ENCODE results near the gene DELE1.

The DELE1 gene

DNA sequence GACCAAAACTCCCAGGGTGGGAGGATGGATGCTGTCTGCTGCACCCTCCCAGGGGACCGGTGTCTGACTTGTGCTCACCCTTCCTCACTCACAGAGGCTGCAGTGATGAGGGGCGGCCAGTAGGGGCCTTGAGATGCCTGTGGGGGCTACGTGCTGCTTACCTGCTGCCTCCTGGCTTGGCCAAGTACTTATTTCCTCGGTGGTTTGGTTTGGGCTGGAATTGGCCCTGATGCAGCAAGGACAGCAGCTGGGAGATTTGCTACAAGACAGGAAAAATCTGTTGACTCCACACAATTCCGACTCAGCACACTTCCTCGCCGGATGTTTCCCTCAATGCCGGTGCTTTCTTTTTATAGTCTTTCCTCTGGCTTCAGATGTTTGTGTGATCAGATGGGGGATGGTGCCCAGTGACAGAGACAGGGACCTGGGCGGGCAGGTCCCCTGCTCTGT, 27.7 kb downstream of the DELE1 start:
- H3K27ac ChIP-seq: peak overlapping the region; percentile 41
- TF ChIP-seq, protein P1, sequence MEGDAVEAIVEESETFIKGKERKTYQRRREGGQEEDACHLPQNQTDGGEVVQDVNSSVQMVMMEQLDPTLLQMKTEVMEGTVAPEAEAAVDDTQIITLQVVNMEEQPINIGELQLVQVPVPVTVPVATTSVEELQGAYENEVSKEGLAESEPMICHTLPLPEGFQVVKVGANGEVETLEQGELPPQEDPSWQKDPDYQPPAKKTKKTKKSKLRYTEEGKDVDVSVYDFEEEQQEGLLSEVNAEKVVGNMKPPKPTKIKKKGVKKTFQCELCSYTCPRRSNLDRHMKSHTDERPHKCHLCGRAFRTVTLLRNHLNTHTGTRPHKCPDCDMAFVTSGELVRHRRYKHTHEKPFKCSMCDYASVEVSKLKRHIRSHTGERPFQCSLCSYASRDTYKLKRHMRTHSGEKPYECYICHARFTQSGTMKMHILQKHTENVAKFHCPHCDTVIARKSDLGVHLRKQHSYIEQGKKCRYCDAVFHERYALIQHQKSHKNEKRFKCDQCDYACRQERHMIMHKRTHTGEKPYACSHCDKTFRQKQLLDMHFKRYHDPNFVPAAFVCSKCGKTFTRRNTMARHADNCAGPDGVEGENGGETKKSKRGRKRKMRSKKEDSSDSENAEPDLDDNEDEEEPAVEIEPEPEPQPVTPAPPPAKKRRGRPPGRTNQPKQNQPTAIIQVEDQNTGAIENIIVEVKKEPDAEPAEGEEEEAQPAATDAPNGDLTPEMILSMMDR (conservative IDR thresholded peaks at IDR 0.05): peak; percentile 65

DNA sequence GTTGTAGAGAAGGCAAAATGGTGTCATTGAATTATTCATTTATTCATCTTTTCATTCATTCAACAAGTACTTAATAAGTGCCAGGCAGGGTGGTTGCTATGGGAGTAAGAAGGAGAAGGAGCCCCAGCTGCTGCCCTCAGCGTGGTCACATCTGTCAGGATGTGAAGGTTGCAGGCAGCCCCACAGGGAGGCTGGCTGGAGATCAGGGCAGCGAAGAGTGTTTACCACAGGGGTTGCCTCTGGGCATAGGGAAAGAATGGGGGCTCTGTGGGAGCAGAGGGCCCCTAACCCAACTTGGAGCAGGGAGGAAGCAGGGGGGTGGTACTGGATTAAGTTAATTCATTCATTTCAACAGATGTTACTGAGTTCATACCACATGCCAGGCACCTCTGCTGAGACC, 28.3 kb downstream of the DELE1 start:
- H3K27ac ChIP-seq: peak overlapping the region; percentile 41; the same call in 1 of the 2 replicates
- TF ChIP-seq, protein P1 (conservative IDR thresholded peaks at IDR 0.05): no peak

DNA sequence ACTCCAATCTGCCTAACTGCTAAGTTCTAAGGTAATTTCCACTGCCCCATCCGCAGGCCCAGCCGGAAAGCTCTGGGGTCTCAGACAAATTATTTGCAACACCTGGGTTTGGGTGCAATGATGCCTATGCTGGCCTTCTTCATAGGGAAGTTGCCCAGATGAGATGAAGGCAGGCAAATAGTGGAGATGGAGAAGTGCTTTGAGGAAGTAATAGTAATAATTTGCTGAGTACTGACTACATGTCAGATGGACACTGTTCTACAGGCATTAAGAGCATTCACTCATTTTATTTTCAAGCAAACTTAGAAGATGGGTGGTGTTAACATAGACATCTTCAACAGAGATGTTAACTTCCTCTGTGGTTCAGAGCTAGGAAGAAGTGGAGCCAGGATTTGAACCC, 30.5 kb downstream of the DELE1 start:
- no peak overlapping the region for H3K27ac ChIP-seq
- TF ChIP-seq, protein P1 (conservative IDR thresholded peaks at IDR 0.05): no peak

DNA sequence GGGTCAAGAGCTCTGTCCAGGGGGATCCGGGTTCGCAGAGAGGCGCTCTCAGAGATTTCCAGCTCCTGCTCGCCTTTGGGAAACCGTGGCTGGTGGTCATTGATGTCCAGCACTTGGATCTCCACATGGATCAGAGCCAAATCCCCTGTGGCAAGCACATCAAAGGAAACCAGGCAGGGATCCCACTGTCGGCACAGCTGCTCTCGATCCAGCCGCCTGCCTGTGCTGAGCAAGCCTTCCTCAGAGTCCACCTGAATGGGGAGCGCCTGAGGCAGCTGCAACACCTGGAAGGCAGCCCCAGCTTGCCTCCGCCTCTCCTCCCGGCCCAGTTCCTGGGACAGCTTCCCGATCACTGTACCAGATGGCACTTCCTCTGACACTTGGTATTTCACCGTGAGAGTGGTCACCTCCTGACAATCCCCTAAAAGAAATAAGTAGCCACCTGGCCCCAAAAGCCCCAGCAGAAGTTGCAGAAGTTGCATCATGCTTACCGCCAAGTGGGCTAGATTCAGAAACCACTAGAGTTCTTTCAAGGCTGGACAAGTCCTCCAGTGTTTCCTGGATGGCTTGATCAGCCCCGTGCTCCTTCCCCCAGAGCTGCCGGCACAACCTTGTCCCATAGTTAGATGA, 33.8 kb downstream of the DELE1 start:
- no peak overlapping the region for H3K27ac ChIP-seq
- TF ChIP-seq, protein P1 (conservative IDR thresholded peaks at IDR 0.05): no peak

DNA sequence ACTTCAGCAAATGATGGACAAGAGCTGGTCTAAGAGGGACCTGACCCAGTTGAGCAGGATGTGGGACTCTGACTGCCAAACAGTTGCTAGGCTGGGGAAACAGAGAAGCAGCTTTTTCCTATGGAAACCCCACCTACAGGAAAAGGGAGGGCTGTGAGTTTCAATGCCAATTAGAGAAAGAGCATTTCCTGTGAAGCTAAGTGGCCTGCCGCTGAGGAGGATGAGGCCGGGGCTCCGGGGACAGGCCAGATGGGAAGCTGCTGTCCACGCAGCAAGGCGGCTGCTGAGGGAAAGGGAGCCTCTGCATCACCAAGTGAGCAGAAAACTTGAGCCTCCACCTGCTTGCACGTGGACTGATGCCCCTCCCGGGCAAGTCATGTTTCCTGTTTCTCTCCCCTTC, 34.4 kb downstream of the DELE1 start, which contains the start of gene PCDH12:
TSS of gene PCDH12 (minus strand) at position 90 of the 400 bp plus-strand sequence. CDS start 351 bp downstream, outside the sequence.
- H3K27ac ChIP-seq: no peak within 1 kb of the TSS
- TF ChIP-seq, protein P1 (conservative IDR thresholded peaks at IDR 0.05): no peak

DNA sequence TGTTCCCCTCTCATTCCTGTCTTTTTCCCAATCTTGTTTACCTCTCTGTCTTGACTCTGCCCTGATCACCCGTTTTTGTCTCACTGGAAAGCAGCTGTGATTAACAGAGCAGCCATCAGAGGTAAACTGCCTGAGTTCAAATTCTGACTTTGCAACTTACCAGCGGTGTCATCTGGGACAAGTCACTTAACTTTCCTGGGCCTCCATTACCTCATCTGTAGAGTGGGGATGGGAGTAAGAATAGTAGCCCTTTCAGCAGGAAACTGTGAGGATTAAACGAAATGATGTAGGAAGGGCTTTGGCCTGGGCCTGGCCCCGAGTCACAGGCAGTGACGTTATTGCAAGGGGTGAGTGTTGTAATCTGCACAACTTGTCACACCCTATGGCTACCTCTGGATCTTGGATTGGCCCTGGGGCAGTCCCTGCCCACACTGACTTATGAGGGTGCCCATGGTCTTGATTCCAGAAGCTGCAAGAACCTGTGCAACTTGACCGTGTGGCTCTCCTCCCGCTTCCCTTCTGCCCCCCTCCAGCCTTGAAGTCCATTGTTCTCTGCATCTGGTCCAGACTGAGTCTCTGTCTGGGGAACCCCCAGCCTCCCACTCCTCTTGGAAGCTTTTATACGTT, 35.0 kb downstream of the DELE1 start:
- TF ChIP-seq, protein P1 (conservative IDR thresholded peaks at IDR 0.05): no peak
- H3K27ac ChIP-seq: no peak overlapping the region

DNA sequence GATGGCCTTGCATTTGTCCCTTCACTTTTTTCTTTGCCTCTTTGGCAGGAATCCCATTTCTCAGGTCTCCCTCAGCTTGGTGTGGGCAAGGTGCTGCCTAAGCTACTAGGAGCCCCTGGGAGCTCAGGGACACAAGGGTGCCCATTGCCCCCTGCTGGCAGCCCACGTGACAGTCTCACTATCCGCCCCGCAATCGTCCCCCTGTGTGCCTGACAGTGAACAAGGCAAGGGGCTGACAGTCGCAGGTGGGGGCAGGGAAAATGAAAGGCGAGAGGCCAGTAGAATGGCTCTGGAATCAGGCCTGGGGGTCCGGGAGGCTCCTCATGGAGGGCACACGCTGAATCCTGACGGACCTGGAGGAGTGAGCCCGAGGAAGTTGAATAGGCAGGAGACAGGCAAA, 36.3 kb downstream of the DELE1 start:
- H3K27ac ChIP-seq: no peak overlapping the region
- TF ChIP-seq, protein P1 (conservative IDR thresholded peaks at IDR 0.05): 0 out of 2 replicates have a peak, but pooled peaks have one; percentile 3

Data from VCaP (cell line).